Cerebellar nuclear complex (tissue), 1 donor: ENCODE results near the gene CEBPA.

Experiments
- DNase-seq, 2 experiments: peaks; one replicate each; lab custom pipeline; 2025; lab: John Stamatoyannopoulos, UW

Gene CEBPA

DNA sequence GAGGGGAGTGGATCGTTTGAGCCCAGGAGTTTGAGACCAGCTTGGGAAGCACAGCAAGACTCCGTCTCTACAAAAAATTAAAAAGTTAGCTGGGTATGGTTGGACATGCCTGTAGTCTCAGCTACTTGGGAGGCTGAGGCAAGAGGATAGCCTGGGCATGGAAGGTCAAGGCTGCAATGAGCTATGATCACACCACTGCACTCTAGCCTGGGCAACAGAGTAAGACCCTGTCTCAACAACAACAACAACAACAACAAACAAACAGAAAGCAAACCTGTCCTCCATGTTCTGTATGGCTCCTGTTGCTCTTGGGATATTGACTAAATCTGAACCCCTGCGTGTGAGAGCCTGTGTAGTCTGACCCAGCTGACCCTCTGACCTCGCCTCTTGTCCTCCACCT, 14.9 kb downstream of the CEBPA start:
- DNase-seq, result no peak

DNA sequence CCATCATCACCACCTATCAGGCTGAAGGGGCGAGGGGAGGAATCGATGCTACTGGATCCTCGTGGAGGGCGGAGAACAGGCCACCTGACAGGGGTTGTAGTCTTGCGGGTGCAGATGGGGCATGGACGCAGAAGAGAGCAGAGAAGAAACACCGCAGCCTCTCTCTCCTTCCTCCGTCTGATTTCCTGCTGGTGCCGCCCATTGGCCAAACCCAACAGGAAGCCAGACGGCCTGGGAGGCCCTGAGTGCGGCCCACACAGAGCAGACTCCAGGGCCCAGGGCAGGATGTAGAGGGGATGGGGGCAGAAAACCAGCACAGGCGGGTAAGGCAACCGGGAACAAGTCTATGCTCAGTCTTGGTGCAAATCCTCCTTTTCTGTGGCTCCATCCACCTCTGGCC, 15.4 kb downstream of the CEBPA start:
- DNase-seq, result no peak

DNA sequence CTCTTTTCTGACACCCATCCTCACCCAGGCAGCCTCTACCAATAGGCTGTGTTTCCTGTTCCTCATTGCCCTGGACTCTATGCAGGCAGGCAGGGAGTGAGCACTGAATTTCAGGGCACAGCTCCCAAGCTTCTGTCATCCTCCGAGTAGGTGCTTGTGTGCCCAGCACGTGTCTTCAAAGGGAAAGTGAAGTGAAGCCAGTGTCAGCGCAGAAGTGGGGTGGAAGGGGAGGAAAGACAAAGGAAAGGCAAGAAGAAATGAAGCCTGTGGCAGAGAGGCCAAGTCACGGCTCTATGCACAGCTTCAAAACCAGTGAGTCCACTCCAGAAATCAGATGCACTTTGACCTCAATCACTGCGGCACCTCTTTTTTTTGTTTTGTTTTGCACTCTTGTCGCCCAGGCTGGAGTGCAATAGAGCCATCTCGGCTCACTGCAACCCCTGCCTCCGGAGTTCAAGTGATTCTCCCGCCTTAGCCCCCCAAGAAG, 16.9 kb downstream of the CEBPA start:
- DNase-seq, result no peak

DNA sequence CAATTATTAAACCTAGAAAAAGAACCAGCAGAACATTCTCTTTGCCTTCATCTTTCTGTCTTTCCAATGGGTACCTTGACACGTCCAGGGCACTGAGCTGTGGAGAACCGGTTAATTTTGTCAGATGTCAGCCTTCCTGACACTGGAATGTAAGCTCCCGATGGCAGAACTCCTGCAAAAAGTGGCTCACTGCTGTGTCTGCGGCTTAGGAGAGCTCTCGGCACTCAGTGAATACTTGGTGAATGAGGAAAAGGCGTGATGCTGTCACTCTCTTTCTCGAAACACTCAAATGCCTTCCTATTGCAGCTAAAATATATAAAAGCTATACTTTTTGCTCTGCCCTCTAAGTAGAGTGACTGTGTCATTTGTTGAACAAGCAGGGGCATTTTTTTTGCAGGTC, 17.6 kb downstream of the CEBPA start:
- DNase-seq, result no peak

DNA sequence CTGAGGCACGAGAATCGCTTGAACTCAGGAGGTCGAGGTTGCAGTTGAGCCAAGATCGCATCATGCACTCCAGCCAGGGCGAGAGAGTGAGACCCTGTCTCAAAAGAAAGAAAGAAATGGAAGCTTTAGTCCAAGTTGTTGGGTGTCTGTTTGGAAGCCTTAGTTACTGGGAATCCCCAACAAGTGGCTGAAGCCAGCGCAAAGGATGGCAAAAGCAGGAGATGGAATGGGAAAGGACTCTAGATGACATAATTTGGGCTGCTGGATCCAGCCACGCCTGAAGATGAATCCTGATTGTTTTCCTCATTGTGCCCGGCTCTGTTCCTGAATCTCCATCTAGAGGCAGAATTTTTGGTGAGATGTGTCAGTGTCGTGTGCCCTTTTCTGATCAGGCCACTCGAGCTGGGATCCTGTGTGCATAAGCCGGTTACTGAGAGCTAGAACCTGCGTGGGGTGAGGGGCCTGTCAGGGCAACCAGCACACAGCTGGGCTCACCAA, 18.1 kb downstream of the CEBPA start:
- no peak for DNase-seq

DNA sequence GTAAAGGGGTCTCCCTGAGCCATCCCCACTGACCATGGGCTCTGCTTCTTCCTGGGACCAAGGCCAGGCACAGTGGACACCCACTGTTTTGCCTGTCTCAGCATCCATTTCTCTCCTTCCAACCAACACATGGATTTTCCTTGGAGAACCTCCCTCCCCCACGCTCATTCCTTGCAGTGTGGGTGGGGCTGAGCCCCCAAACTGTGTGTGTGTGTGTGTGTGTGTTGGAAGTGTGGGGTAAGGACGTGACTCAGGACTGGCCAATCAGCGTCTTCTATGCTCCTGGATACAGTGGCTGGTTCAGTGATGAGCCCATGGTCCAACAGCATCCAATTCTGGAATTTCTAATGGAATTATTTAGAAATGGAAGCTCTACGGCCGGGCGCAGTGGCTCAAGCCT, 18.7 kb downstream of the CEBPA start:
- DNase-seq, result no peak

DNA sequence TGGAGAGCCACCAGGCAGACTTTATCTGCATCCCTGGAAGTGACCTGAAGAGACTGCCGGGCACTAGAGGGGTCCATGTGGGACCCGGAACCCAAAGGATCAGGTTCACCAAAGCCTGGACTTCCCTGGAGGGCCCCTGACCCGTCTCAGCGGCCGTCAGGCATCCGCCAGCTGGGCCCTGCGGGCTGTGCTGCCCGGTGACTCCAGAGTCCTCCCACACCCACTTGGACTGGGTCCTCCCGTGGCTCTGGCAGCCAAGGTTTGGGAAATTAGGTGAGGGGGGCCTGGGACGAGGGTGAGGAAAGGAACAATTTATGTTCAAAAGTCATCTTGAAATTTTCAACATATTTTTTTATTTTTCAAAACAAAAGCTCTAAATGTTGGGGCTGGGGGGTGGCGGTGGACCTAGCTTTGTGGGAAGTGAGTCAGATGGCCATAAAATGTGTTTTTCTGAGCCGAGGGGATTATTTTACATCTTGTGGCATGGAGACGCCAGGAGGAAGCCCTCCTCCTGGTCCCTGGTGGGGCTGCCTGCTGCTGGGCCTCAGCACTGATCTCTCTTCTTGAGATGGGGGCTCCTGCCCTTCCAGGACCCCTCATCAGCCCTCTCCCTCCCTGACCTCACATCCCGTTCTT, 20.2 kb downstream of the CEBPA start:
- no peak for DNase-seq

DNA sequence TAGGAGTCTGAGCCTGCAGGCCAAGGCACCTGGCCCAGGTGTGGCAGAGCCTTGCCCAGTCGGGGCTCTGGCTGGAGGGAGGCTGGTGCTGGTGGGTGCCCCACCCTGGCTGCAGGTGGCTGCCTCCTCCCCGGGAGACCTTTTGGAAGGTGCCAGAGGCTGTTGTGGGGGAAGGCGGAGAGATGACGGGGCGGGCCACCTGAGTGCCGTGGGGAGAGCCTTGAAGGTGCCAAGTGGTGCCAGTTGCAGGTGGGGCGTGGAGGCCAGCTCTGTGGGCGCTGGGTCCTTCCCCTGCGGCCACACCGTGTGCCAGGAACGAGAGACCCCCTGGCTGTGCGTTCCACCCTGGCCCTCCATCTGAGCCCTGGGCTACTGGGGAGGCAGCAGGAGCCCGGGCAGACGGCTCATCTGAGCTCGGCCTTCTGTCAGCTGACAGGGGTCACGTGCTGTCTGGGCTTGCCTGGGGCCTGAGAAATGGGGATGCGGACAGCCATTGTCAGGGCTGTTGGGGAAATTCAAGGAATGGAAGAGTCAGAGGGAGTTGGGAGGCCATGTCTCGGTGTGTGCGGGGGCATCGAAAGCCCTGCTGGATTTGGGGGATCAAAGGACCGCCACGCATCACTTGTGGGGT, 20.9 kb downstream of the CEBPA start:
- no peak for DNase-seq

DNA sequence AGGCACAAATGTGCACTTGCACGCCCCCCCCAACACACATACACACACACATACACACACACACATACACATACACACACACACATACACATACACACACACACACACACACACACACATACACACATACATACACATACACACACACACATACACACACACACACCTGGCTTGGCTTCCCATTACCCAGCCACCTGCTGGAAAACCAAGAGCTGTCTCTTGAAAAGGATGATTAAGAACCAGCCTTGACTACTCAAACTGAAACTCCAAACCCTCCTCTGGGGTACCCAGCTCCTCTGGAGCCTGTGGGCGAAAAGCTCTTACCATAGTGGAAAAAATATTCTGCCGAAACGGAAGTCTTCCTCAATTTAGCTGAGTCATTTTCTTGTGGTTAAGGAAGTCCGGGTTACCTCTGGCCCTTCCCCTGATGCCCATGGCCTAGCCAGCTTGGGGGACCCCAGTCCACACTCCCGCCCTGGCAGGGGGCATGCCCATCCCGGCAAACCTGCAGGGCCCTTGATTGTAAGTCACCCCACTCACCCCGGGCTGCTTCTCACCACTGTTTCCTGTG, 21.9 kb downstream of the CEBPA start:
- no peak for DNase-seq

DNA sequence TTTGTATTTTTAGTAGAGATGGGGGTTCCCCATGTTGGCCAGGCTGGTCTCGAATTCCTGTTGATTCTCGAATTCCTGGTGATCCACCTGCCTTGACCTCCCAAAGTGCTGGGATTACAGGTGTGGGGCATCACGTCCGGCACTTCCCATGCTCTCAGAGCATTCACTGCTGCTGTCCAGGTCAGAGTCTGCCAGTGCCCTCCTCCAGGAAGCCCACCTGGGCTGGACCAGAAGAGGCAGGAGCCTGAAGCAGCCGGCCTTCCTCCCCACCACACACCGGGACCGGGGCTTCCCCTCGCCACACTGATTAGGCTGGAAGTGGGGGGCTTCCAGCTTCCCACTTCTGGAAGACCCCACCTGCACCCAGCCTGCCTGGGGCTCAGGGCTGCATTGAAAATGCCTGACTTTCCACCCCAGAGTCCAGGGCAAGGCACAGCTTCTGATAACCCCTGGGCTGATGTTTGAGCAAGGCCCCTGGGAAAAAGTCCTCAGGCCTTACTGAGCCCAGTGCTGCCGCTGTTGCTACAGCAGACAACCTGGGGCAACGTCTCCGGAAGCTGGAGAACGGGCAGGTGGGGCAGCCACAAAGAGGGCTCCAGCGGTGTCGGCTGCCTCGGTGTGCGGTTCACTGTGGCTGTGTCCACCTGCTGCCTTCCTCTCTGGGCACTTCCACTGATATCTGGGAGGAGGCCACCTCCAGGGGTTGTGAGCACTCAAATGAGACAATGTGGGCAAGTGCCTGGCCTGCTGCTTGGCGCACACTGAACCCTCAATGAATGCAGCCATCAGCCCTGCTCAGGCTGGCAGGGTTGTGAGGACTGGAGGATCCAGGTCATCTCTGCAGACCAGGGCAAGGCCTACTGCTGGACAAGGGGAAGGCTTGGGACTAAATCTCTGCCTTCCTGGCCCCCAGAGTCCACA, 22.6 kb downstream of the CEBPA start:
- DNase-seq, result no peak

DNA sequence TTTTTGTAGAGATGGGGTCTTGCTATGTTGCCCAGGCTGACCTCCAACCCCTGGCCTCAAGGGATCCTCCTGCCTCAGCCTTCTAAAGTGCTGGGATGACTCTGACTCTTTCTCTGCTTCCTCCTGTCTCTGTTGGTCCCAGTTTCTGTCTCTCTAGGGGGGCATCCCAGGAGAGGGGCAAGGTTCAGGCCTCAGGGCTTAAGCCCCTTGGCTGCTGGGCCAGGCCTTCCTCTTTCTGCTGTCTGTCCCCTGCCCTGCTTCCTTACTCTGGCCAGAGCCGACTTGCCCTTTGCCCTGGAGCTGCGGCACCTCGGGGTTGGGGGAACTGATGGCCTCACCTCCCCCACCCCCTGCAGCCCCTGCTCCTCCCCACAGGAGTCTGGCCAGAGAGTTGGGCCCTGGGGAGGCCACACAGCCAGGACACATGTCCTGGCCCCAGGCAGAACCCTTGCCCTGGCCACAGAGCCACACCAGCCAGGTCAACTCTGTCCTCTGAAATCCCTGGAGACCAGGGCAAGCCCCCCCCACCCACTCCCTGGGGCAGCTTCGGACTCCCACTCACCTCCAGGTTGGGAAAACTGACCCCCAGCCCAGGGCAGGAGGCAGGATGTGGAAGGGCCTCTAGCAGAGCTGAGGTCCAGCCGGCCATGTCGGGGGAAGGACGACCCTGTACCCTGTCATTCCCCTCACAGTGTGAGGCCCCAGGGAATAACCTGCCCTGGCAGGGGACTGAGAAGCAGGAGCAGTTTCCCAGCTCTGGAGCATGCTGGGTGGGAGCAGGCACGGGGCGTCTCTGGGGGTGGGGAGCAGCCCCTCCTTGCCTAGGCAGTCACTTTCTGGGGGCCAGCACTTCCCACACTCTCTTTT, 23.7 kb downstream of the CEBPA start:
- DNase-seq, result no peak

DNA sequence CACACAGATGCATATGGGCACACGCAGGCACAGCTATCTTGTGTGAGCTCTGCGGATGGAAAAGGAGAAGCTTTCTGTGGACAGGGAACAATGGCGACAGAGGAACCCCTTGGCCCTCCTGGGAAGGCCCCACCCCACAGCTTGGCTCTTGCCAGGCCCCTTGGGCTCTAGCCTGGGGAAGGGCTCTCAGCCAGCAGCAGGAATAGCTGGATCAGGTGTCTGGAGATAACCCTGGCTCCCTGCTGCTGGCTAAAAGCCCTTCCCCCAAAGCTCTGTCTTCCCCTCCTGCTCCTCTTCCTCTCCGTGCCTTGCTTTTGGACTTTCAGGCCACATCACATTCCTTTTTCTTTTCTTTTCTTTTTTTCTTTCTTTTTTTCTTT, 24.3 kb downstream of the CEBPA start:
- DNase-seq, result no peak

DNA sequence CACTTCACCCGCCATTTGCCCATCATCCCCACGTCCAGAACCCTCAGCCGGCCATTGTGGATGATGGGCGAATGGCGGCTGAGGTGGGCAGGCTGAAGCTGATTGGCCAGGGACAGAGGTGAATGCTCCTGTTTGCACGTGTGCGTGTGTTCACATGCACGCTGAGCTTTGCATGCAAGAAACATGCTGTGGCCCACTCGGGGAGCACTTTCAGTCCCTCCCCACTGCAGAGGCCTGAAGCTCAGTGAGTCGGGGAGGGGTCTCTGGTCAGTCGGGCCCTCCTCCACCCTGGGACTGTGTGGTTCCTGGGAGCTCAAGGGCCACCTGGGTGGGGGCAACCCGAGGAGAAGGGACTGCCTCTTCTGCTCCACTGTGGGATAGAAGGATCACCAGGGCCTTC, 24.9 kb downstream of the CEBPA start:
- no peak for DNase-seq

DNA sequence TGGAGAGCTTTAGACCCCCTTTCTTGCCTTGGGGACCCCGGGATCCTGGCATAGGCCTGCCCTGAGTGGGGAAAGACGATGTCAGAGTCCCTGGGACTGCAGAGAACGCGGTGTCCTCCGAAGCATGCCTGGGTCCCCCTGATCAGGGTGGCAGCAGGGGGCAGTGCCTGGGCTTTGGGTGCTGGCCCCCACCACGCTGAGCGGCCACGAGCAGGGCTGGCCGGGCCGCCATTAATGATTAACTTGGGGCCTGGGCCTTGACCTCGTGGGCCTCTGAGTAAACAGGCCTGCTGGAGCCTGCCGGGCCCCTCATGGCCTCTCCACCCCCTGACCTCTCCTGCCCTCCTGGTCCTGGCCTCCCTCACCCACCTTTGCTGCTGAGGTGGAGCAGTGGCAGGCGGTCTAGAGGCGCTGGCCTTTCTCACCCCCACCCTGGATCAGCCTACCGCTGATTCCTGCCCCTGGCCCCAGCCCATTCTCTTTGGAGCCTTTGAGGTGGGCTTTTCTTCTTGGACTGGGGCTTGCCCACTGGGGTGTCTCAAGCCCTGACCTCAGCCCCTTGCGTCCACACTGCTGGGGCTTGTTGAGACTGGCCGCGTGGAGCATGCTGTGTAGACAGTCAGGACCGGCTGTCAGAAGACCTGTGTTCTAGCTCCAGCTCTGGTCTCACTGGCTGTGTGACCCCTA, 26.3 kb downstream of the CEBPA start:
- no peak for DNase-seq

DNA sequence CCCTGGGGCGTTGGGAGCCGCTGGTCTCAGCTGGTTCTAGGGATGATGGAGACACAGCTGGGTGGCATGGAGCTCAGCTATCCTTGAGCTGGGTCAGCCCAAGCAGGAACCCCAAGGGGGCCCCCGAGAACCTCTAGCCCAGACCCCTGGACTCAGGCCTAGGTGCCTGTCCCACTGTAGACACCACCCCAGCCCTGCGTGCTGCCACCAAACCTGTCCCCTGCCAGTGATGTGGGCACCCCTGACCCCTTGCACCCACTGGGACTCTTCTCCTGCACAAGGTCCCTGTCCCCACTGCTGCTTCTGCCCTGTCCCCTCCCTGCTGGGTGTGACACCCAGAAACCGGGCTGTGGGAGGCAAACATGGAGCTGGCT, 26.8 kb downstream of the CEBPA start:
- DNase-seq, result no peak

DNA sequence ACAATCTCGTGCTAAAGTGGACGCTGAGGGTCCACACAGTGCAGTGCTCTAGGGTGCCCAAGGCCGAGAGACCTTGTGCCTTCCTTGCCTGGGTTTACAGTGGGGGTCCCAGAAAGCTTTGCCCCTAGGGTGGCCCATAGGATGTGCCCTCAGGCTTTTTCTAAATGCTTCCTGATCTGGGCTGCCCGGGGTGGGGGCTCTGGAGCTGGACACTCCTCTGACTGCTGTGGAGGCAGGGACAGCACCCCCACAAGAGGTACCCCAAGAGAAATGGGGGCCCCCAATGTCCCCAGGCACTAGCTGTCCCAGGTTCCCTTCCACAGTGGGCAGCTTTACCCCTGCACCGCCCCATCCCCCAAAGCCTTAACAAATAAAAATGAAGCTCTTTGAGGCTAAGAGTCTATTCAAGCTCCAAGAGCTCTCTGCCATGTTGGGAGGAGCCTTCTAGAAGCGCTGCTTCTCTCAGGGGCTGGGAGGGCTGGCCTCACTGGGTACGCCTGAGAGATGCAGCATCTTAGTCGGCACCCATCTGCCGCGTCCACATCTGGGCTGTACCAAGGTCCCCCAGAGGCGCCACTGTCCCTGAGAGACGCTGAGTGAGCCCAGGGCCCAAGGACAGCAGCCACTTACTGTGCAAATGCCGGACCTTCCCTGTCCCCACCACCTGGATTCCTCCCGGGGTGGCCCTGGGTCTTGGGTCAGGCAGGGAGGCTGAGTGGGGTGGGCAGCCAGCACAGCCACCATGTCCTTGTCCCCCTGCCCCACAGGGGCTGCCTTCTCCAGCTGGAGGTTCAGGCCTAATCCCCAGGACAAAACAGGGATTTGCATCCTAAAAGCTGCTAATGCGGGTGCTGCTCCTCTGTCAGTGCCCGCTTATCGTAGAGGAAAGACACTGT, 27.4 kb downstream of the CEBPA start:
- no peak for DNase-seq

DNA sequence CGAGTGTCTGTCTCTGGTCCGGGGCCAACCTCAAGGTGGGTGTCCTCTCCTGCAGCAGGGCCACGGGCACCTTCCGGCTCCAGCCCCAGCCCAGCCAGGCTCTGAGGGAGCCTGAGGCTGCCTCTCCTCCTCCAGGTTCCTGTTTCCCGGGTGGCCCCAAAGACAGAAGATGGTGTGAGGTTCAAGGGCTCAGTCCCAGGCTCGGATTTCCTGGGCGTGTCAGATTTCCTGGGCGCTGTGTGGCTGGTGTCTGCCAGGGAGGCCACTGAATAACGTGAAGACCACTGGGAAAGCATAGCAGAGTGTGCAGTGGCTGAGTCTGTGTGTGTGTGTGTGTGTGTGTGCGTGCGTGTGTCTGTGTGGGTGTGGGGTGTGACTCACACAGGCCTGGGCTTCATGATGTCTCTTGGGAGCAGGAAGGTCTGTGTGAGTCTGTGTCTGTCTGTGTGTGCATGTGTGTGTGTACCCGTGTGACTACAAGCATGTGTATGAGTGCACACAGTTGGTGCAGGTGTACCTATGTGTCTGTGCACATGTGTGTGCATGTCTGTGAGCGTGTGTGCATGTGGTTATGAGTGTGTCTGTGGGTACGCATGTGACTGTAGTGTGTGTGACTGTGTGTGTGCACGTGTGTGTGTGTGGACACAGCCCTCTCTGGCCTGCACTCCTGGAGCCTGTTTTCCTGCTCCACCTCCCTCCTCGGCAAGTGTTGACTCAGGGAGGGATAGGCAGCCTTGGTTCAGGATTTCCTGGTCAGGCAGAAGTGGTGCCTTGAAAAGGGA, 28.3 kb downstream of the CEBPA start:
- DNase-seq, result no peak

DNA sequence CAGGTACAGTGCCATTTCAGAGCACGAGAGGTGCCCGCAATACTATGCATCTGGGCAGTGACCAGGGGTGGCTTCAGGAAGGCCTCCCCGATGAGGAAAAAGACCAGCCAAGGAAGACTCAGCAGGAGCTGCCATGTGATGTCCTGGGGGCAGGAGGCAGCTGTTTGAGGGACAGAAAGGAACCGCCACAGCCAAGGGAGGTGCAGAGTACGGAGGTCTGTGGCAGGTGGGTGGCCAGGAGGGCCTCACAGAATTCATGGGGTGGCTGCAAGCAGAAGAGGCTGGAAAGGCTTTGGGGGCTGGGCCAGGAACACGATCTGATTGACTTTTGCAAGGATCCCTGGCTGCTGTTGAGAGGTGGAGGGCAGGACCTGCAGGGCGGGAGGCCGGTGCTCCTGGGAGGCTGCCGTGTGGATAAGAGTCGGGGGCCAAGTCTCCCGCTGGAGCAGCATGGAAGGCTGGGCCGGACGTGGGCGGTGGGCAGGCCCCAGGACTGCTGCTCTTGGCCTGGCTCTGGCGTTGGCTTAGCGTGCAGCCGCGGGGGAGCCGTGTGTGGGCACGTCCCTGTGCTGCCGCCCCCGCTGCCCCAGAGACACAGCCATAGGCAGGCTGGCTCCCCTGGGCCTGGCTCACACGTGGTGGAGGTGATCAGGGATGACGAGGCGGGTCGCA, 29.1 kb downstream of the CEBPA start:
- no peak for DNase-seq
